HepG2 (cell line): ENCODE measurements around the gene MAP2K5. TPM values are rescaled to one million over a fixed set of nuclear protein-coding genes. Genes with fewer than 3 reads are reported as not detected.

Source experiments
- ATAC-seq: fragments of 200-7000 bp; cut with Tn5 transposase; 3 replicates; pipeline ENCODE4 v1.9.1; 2020; ENCODE audit warnings: mild to moderate bottlenecking, moderate library complexity
- BruUV-seq: library from RNA; stranded (reverse); fragments of 400-500 nt; replicated peaks from 2 replicates; lab custom pipeline; 2021; lab: Mats Ljungman, UMichigan
- CTCF ChIA-PET: fragments of 300-600 bp; formaldehyde crosslinking; extraction: SDS; loops from one replicate; lab custom pipeline; 2021; ENCODE audit warnings: low total read pairs, inconsistent platforms, low intra/inter-chr PET ratio; lab: Yijun Ruan, JAX
- POLR2A ChIA-PET: fragments of 350-600 bp; sonication (Branson Sonifier 250); formaldehyde crosslinking; loops from one replicate; lab custom pipeline; 2020; ENCODE audit warnings: antibody characterized with exemption, inconsistent platforms; lab: Yijun Ruan, JAX
- DNase-seq: peaks from one replicate; pipeline ENCODE4 v3.0.0-alpha.2; 2015; ENCODE audit warnings: low spot score
- FAIRE-seq: peaks from 3 replicates; lab custom pipeline; 2011; peaks lifted over from hg19 to GRCh38; lab: Jason Lieb, UNC
- H2AFZ ChIP-seq: one replicate; pipeline ENCODE4 v1.6.1; 2011; ENCODE audit warnings: low read length, inconsistent platforms
- H3K27ac ChIP-seq: fragments of 300-600 bp; 3 replicates; pipeline ENCODE4 v1.8.0; 2011; ENCODE audit warnings: mixed run types, mild to moderate bottlenecking, mixed read lengths, low read length, inconsistent platforms; ENCODE audit not compliant: insufficient read depth; ENCODE audit errors: extremely low read length
- H3K27me3 ChIP-seq, 2 experiments: fragments of 200-600 bp in 1 of 2; 2 replicates in 1 of 2; 3 replicates in 1 of 2; pipeline versions ENCODE4 v1.6.0 to v1.8.0; 2011; ENCODE audit warnings: low read length in 2 of 2, mild to moderate bottlenecking in 2 of 2, moderate library complexity in 2 of 2, inconsistent platforms in 1 of 2; ENCODE audit not compliant: insufficient read depth in 2 of 2, control insufficient read depth in 1 of 2
- H3K36me3 ChIP-seq, 2 experiments: fragments of 200-600 bp in 1 of 2; replicated peaks in 1 of 2; 2 replicates in 1 of 2; 3 replicates in 1 of 2; pipeline versions ENCODE4 v1.5.1 to v1.8.0; 2011; ENCODE audit warnings: low read length in 2 of 2, inconsistent platforms in 1 of 2; ENCODE audit not compliant: insufficient read depth in 2 of 2, control insufficient read depth in 1 of 2
- H3K4me1 ChIP-seq: 2 replicates; pipeline ENCODE4 v1.5.1; 2012; ENCODE audit warnings: low read length, inconsistent platforms; ENCODE audit not compliant: insufficient read depth
- H3K4me2 ChIP-seq: 2 replicates; pipeline ENCODE4 v1.6.0; 2011; ENCODE audit warnings: low read depth, low read length, inconsistent platforms
- H3K4me3 ChIP-seq, 3 experiments: fragments of 200-600 bp in 1 of 3; sonication (generic), shearing (Covaris generic) in 1 of 3; replicated peaks in 1 of 3; 2 replicates each; pipeline ENCODE4 v1.5.1; 2011 to 2016; ENCODE audit warnings: low read length in 3 of 3, inconsistent platforms in 2 of 3, low read depth in 2 of 3, mild to moderate bottlenecking in 2 of 3, control low read depth in 1 of 3, mixed read lengths in 1 of 3; ENCODE audit not compliant: insufficient read depth in 1 of 3
- H3K79me2 ChIP-seq: one replicate; pipeline ENCODE4 v1.6.1; 2011; ENCODE audit warnings: low read length, inconsistent platforms; ENCODE audit not compliant: insufficient read depth
- H3K9ac ChIP-seq: 2 replicates; pipeline ENCODE4 v1.6.0; 2011; ENCODE audit warnings: mild to moderate bottlenecking, low read depth, low read length, inconsistent platforms; ENCODE audit not compliant: insufficient read depth
- H3K9me3 ChIP-seq: 2 replicates; pipeline ENCODE4 v1.5.1; 2012; ENCODE audit warnings: mild to moderate bottlenecking, low read length
- H4K20me1 ChIP-seq: 2 replicates; pipeline ENCODE4 v1.6.0; 2011; ENCODE audit warnings: inconsistent platforms, mild to moderate bottlenecking, low read length, moderate library complexity; ENCODE audit not compliant: insufficient read depth
- ATF7-NPFF ChIP-seq: sonication (generic); formaldehyde crosslinking; IDR thresholded peaks from 2 replicates; pipeline ENCODE4 v1.8.1; 2023; ENCODE audit warnings: mild to moderate bottlenecking, low read depth, missing genetic modification reagents, moderate library complexity
- ERF ChIP-seq: IDR thresholded peaks from 2 replicates; pipeline ENCODE4 v1.6.1; 2018; ENCODE audit warnings: missing biosample characterization, missing genetic modification reagents
- GLI4 ChIP-seq: sonication (generic); formaldehyde crosslinking; IDR thresholded peaks from 2 replicates; pipeline ENCODE4 v1.5.1; 2020; ENCODE audit warnings: missing genetic modification reagents, mild to moderate bottlenecking, moderate library complexity, borderline replicate concordance
- MLLT10 ChIP-seq: sonication (generic); formaldehyde crosslinking; IDR thresholded peaks from 2 replicates; pipeline ENCODE4 v1.4.0; 2020; ENCODE audit warnings: missing genetic modification reagents
- NFATC3 ChIP-seq: sonication (generic); formaldehyde crosslinking; IDR thresholded peaks from 2 replicates; pipeline ENCODE4 v1.5.1; 2020; ENCODE audit warnings: mild to moderate bottlenecking, missing genetic modification reagents
- POLR2AphosphoS5 ChIP-seq: IDR thresholded peaks from 2 replicates; pipeline ENCODE4 v1.6.1; 2012; ENCODE audit warnings: low read depth, low read length
- SMC3 ChIP-seq: IDR thresholded peaks from 2 replicates; pipeline ENCODE4 v1.6.1; 2011; ENCODE audit warnings: low read length, improper control_type of control experiment
- ZMYM2 ChIP-seq: sonication (generic); formaldehyde crosslinking; IDR thresholded peaks from 2 replicates; pipeline ENCODE4 v1.8.0; 2022; ENCODE audit warnings: mild to moderate bottlenecking, missing genetic modification reagents
- ZNF296 ChIP-seq: sonication (generic); formaldehyde crosslinking; conservative IDR thresholded peaks from 2 replicates; pipeline ENCODE4 v1.5.0; 2020; ENCODE audit warnings: mild to moderate bottlenecking, missing genetic modification reagents
- ZNF496 ChIP-seq: sonication (generic); formaldehyde crosslinking; IDR thresholded peaks from 2 replicates; pipeline ENCODE4 v1.8.1; 2023; ENCODE audit warnings: mild to moderate bottlenecking, moderate library complexity, missing genetic modification reagents; ENCODE audit not compliant: insufficient replicate concordance
- ZNF552 ChIP-seq: sonication (generic); formaldehyde crosslinking; IDR thresholded peaks from 2 replicates; pipeline ENCODE4 v1.9.0; 2022; ENCODE audit warnings: missing genetic modification reagents, mild to moderate bottlenecking, borderline replicate concordance
- ZNF607 ChIP-seq: sonication (generic); formaldehyde crosslinking; IDR thresholded peaks from 2 replicates; pipeline ENCODE4 v1.5.1; 2020; ENCODE audit warnings: missing genetic modification reagents, mild to moderate bottlenecking, borderline replicate concordance
- ZNF746 ChIP-seq: sonication (generic); formaldehyde crosslinking; IDR thresholded peaks from 2 replicates; pipeline ENCODE4 v1.8.0; 2022; ENCODE audit warnings: mild to moderate bottlenecking, missing genetic modification reagents
- WGBS: methylation state at CpG from one replicate; pipeline ENCODE4 v1.1.6; 2017; ENCODE audit warnings: low lambda C conversion rate; 5-methylcytosine and 5-hydroxymethylcytosine counted together
- in situ Hi-C: cut with HindIII; loops from 2 replicates; pipeline ENCODE4 v1.10.0; 2017; ENCODE audit warnings: low pct_unique_long_range_greater_than_20kb; ENCODE audit not compliant: extremely low pct_ligation_motif_present
- intact Hi-C: fragments of 100-400 bp; cut with micrococcal nuclease; formaldehyde crosslinking; loops from one replicate; pipeline ENCODE4 v1.10.0; 2022; ENCODE audit not compliant: unreplicated experiment
- polyA plus RNA-seq, 8 experiments: library from polyadenylated mRNA; depleted of rRNA in 3 of 8; stranded (reverse) in 7 of 8; unstranded in 1 of 8; fragments of >200 nt; fragmentation: Illumina TruSeq in 4 of 8; extraction: Trizol in 4 of 8; gene quantifications; 2 replicates each; pipeline versions ENCODE4 v1.2.1 to v1.2.3, GENCODE V29; 2011 to 2016; ENCODE audit warnings: low read depth in 4 of 8, missing spikeins in 1 of 8, mixed read lengths in 1 of 8; ENCODE audit not compliant: insufficient read depth in 1 of 8
- total RNA-seq, 5 experiments: library from RNA; depleted of rRNA; stranded (reverse); fragments of >200 nt; fragmentation: Illumina TruSeq; extraction: Trizol; gene quantifications; 2 replicates each; pipeline ENCODE4 v1.2.3, GENCODE V29; 2016; ENCODE audit warnings: low read depth in 1 of 5
- TF ChIP-seq, protein P1 (sequence below): IDR thresholded peaks from 2 replicates; pipeline ENCODE4 v1.6.1; 2016; ENCODE audit warnings: low read depth, borderline replicate concordance
- TF ChIP-seq, protein P2 (sequence below): sonication (generic); formaldehyde crosslinking; IDR thresholded peaks from 2 replicates; pipeline ENCODE4 v1.8.1; 2022; ENCODE audit warnings: mild to moderate bottlenecking, missing genetic modification reagents
- TF ChIP-seq, protein P3 (sequence below): sonication (generic); formaldehyde crosslinking; IDR thresholded peaks from 2 replicates; pipeline ENCODE4 v1.4.0; 2020; ENCODE audit warnings: missing genetic modification reagents; ENCODE audit errors: not compliant biosample characterization

The MAP2K5 gene
- total and polyA plus RNA-seq, 2 of the 13 experiments (the other 11 are each of a cell fraction or from before 2014, with no cell fraction given), result 4.0 to 4.3 TPM

DNA sequence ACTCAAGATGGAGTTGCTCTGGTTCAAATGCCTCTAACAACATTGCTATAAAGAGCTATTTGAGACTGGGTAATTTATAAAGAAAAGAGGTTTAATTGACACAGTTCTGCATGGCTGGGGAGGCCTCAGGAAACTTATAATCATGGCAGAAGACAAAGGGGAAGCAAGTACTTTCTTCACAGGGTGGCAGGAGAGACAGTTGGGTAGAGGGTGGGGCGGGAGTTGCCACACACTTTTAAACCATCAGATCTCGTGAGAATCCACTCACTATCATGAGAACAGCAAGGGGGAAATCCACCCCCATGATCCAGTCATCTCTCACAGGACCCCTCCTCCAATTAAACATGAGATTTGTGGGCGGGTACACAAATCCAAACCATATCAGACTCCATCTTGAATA is 30.7 kb downstream of the MAP2K5 start:
- no peaks in the 10 kb centered on the region for H3K79me2 ChIP-seq
- no peaks in the 10 kb centered on the region for H4K20me1 ChIP-seq
- no peak overlapping the region for H3K4me3 ChIP-seq
- H2AFZ ChIP-seq, result no peak overlapping the region
- intact Hi-C loops, result no loop called here
- H3K36me3 ChIP-seq, result no peaks in the 10 kb centered on the region; a peak in 1 of 5 replicates
- 100% methylated on average over 3 of the region's 3 CpGs for WGBS
- CTCF ChIA-PET, result no interaction called here
- TF ChIP-seq POLR2AphosphoS5, result no peak
- TF ChIP-seq ZNF496 (CRISPR knock-in tag), result no peak
- TF ChIP-seq ZNF552 (CRISPR knock-in tag), result no peak
- TF ChIP-seq ZNF746 (CRISPR knock-in tag), result no peak
- TF ChIP-seq SMC3, result no peak
- no peaks in the 10 kb centered on the region for H3K9me3 ChIP-seq
- H3K4me1 ChIP-seq, result no peaks in the 10 kb centered on the region
- no peaks in the 10 kb centered on the region for H3K27me3 ChIP-seq
- H3K4me2 ChIP-seq, result no peak overlapping the region
- no peak for FAIRE-seq
- H3K27ac ChIP-seq, result no peak overlapping the region
- POLR2A ChIA-PET, result no interaction called here
- no peak for ATAC-seq
- DNase-seq, result no peak
- no peak overlapping the region for H3K9ac ChIP-seq
- in situ Hi-C loops, result no loop called here
- BruUV-seq, result no TSS peak

DNA sequence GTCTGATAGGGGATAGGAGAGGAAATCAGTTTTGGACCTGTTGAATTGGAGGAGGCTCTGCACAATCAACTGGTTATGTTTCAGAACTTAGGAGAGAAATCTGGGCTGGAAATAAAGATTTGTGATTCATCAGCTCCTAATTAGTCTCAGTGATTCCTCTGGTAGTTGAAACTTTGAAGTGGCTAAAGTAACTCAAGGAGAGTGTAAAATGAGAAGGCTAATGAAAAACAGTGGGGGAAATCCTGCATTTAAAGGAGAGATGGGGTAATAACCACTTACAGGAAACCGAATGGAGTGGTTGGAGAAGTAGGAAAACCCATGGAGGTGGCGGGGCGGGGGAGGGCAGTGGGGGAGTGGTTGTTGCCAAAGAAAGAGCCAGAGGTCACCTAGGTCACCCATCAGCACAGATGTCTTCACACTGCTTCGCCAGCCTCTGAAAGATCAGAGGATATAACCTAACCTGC is 32.6 kb downstream of the MAP2K5 start:
- FAIRE-seq, result no peak
- no peak for DNase-seq
- H3K36me3 ChIP-seq, result no peaks in the 10 kb centered on the region
- POLR2A ChIA-PET, result no interaction called here
- CTCF ChIA-PET, result no interaction called here
- no peak overlapping the region for H2AFZ ChIP-seq
- no peak overlapping the region for H3K4me2 ChIP-seq
- no peaks in the 10 kb centered on the region for H3K9me3 ChIP-seq
- no peaks in the 10 kb centered on the region for H3K27me3 ChIP-seq
- 95% methylated on average over 4 of the region's 4 CpGs for WGBS
- no peaks in the 10 kb centered on the region for H3K4me1 ChIP-seq
- no peak for ATAC-seq
- H3K79me2 ChIP-seq, result no peaks in the 10 kb centered on the region
- no peak overlapping the region for H3K9ac ChIP-seq
- BruUV-seq, result no TSS peak
- in situ Hi-C loops (no loop called here), intact Hi-C loops (no loop called here)
- H4K20me1 ChIP-seq, result no peaks in the 10 kb centered on the region
- H3K4me3 ChIP-seq, result no peak overlapping the region
- H3K27ac ChIP-seq, result no peak overlapping the region
- TF ChIP-seq ZNF607 (CRISPR knock-in tag), result no peak
- no peak for TF ChIP-seq NFATC3 (CRISPR knock-in tag)
- no peak for TF ChIP-seq GLI4
- TF ChIP-seq, protein P1, sequence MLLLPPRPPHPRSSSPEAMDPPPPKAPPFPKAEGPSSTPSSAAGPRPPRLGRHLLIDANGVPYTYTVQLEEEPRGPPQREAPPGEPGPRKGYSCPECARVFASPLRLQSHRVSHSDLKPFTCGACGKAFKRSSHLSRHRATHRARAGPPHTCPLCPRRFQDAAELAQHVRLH (CRISPR knock-in tag), result no peak
- TF ChIP-seq MLLT10 (CRISPR knock-in tag), result no peak
- no peak for TF ChIP-seq ERF (CRISPR knock-in tag)
- TF ChIP-seq ZMYM2 (CRISPR knock-in tag), result no peak
- TF ChIP-seq, protein P2, sequence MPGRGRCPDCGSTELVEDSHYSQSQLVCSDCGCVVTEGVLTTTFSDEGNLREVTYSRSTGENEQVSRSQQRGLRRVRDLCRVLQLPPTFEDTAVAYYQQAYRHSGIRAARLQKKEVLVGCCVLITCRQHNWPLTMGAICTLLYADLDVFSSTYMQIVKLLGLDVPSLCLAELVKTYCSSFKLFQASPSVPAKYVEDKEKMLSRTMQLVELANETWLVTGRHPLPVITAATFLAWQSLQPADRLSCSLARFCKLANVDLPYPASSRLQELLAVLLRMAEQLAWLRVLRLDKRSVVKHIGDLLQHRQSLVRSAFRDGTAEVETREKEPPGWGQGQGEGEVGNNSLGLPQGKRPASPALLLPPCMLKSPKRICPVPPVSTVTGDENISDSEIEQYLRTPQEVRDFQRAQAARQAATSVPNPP (CRISPR knock-in tag), result no peak
- TF ChIP-seq, protein P3, sequence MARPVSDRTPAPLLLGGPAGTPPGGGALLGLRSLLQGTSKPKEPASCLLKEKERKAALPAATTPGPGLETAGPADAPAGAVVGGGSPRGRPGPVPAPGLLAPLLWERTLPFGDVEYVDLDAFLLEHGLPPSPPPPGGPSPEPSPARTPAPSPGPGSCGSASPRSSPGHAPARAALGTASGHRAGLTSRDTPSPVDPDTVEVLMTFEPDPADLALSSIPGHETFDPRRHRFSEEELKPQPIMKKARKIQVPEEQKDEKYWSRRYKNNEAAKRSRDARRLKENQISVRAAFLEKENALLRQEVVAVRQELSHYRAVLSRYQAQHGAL (CRISPR knock-in tag), result no peak
- TF ChIP-seq ATF7-NPFF, result no peak
- TF ChIP-seq ZNF296 (CRISPR knock-in tag), result no peak
